Coronary artery (tissue), 2 donors: ENCODE data around the gene OPHN1.
"Not testable (repeated sequence)": the region's sequence is repeated elsewhere in the genome, so short reads cannot be mapped to it uniquely, and the experiment has no call there.

Source experiments
- DNase-seq: peaks from one replicate; pipeline ENCODE4 v3.0.0-alpha.2; 2017; ENCODE audit warnings: low spot score
- H3K27ac ChIP-seq, 2 donors: fragments of 200-600 bp; sonication (generic); one replicate each; pipeline ENCODE4 v1.5.1; 2016 to 2019
- H3K4me3 ChIP-seq: fragments of 200-600 bp; sonication (generic); 2 replicates; pipeline ENCODE4 v1.5.1; 2016; ENCODE audit warnings: mild to moderate bottlenecking, moderate library complexity
- CTCF ChIP-seq: fragments of 200-600 bp; sonication (generic); IDR thresholded peaks from one replicate; pipeline ENCODE4 v1.5.1; 2019; ENCODE audit warnings: antibody characterized with exemption

The OPHN1 gene

GRCh38 chrX:68072041-68072440 lies 361.3 kb downstream of the OPHN1 start:
- Histone ChIP-seq H3K4me3 (no peak overlapping the region), H3K27ac (no peak overlapping the region)
- no peak for TF ChIP-seq CTCF
- DNase-seq = no peak

- H3K27ac ChIP-seq, H3K4me3 ChIP-seq, DNase-seq: not testable (repeated sequence)
Observed at GRCh38 chrX:68070119-68070518, 363.2 kb downstream of the OPHN1 start.

- Histone ChIP-seq H3K27ac (peak overlapping the region in 1 of 2 donors; percentile 28), H3K4me3 (no peak overlapping the region)
- TF ChIP-seq CTCF = no peak
- DNase-seq = no peak
Observed at GRCh38 chrX:68061206-68061535, 372.1 kb downstream of the OPHN1 start.

DNA sequence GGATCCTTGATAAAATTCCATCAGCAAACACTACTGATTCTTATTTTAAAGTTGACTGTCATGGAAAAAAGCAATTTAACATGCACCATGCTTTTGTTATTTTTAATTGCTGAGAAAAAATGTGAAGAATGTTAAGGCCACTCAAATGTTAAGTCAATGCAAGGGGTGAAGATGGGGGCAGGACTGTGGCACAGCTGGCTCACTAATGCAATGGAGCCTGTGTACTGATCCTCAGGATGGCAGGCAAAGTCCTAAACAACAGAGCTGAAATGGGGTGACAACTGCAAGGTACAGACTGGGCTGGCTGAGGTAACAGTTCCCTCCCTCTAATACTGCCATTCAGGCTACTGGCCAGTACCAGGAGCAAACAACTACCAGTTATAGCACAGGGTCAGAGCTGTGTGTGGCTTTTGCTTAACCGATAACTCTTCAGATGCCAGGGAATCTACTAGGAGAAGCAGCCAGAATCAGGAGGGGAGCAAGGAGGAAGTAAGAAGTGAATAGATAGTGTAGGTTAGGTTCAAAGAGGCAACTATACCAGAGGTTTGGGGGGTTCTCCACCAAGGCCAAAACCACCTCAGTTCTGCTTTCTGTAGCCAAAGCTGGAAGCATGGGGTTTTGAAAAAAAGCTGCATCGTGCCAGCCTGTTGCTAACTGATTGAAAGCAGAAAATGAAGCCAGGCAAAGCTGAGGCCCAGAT lies 372.6 kb downstream of the OPHN1 start:
- TF ChIP-seq CTCF = no peak
- peak overlapping the region; percentile 6 to 28 for H3K27ac ChIP-seq
- no peak overlapping the region for H3K4me3 ChIP-seq
- DNase-seq = no peak

DNA sequence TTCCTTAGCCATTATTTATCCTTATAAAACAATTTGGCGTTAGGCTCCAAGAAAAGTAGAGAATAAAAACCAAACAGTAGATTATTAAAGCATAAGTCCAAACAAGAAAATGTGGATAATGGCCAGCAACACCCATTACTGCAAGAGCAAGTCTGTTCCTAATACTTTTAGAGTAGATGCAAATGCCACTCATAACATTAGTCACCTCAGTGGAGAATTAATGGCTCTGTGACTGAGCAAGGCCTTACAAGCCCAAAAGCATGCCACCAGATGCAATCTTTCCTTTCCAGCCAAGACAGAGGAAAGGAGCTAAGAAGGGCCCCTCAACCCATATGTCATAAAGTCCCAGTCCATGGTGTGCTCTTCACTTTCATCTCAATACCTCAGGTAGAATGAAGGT lies 373.8 kb downstream of the OPHN1 start:
- no peak for DNase-seq
- TF ChIP-seq CTCF = no peak
- Histone ChIP-seq H3K27ac (no peak overlapping the region), H3K4me3 (no peak overlapping the region)

- no peak overlapping the region for H3K27ac ChIP-seq
- H3K4me3 ChIP-seq = no peak overlapping the region
- DNase-seq = no peak
- no peak for TF ChIP-seq CTCF
Observed at GRCh38 chrX:68049466-68049865, 383.8 kb downstream of the OPHN1 start.

DNA sequence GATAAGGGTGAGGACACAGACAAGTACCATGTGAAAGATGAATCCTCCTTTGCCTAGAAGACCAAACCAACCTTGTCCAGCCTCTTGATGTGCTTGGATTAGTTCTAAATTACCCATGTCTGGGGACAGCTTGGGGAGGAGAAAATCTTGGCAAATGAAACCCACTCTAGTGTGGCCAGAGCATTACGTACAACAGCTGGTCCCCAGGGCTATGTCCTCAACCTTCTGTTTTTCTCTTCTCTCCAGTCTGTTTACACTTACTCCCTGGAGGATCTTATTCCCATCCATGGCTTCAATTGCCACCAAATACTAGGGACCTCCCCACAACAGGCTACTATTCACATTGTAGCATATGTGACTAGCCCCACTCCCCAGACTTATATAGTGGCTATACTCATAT lies 384.5 kb downstream of the OPHN1 start:
- Histone ChIP-seq H3K27ac (no peak overlapping the region), H3K4me3 (no peak overlapping the region)
- no peak for TF ChIP-seq CTCF
- DNase-seq = no peak
